GM19468 (cell line): ENCODE measurements around the gene BEND3.
A peak's percentile ranks its signal among the peaks of the same experiment; 100 is the strongest.
"Not testable (repeated sequence)": the region's sequence is repeated elsewhere in the genome, so short reads cannot be mapped to it uniquely, and the experiment has no call there.

Source experiments
- ATAC-seq: cut with Tn5 transposase; IDR thresholded peaks from one replicate; pipeline ENCODE4 v1.9.1; 2021; ENCODE audit warnings: mild to moderate bottlenecking, moderate library complexity, moderate number of reproducible peaks; ENCODE audit not compliant: unreplicated experiment; ENCODE audit errors: extremely low read depth

BEND3 gene

DNA sequence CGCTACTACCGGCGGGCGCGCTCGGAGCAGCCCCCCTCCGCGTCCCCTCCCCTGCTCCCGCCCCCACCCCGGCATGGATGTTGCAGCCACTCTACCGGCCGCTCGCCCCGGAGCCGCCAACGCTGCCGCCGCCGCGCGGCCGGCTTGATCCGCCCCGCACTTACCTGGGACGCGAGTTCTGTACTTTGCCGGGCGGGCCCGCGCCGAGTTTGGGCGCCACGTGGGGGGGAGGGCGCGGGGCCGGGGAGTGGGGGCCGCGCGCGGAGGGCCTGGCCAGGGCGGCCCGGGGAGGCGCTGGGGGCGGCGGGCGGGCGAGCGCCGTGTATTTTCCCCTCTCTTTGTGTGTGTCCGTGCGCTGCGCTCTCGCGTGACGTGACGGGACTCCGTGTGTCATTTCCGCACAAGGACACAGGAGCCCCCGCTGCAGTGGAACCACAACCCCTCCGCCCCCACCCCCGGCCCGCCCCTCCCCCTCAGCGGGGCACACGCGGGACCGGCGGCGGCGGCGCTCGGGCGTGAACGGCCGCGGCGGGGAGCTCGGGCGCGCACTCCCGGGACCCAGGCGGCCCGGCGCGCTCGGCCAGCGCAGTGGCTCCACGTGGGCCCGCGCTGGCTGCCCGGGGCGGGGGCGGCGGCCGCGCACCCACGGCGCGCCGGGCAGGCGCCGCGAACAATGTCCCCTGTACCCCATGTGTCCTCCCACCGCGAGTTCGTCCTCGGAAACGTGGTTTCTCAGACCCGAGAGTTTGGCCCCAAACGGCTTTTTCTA lies at the start of gene BEND3:
Gene BEND3 (minus strand): TSS at position 590 of the 769 bp plus-strand sequence. CDS start 16,230 bp downstream, outside the sequence.
- ATAC-seq, result no peak

DNA sequence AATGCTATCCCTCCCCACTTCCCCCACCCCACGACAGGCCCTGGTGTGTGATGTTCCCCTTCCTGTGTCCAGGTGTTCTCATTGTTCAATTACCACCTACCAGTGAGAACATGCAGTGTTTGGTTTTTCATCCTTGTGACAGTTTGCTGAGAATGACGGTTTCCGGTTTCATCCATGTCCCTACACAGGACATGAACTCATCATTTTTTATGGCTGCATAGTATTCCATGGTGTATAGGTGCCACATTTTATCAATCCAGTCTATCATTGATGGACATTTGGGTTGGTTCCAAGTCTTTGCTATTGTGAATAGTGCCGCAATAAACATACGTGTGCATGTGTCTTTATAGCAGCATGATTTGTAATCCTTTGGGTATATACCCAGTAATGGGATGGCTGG lies 49.0 kb upstream of the BEND3 start:
- ATAC-seq, result not testable (repeated sequence)

- ATAC-seq, result no peak
Observed at GRCh38 chr6:107161521-107161920, 46.2 kb upstream of the BEND3 start.

DNA sequence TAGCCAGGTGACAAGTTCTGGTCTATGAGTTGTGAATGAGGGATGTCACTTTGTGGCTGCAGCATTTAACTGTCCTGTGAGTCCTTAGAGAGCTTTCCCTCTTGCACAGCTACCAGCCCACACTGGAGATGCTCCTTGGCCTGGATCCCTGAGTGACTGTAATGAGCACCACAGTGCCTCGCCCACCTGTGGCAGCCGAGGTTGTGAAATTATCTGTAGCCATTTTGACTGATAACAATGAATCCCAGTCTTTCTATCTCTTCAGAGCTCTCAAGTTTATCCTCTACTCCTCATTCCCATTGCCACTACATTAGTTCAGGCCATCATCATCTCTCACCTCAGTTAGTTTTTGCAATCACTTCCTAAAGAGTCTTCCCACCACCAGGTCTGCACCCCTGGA lies 41.3 kb upstream of the BEND3 start:
- ATAC-seq, result no peak

GRCh38 chr6:107154801-107155160 lies 39.5 kb upstream of the BEND3 start:
- ATAC-seq, result no peak

- no peak for ATAC-seq
Observed at GRCh38 chr6:107154131-107154800, 39.0 kb upstream of the BEND3 start.

DNA sequence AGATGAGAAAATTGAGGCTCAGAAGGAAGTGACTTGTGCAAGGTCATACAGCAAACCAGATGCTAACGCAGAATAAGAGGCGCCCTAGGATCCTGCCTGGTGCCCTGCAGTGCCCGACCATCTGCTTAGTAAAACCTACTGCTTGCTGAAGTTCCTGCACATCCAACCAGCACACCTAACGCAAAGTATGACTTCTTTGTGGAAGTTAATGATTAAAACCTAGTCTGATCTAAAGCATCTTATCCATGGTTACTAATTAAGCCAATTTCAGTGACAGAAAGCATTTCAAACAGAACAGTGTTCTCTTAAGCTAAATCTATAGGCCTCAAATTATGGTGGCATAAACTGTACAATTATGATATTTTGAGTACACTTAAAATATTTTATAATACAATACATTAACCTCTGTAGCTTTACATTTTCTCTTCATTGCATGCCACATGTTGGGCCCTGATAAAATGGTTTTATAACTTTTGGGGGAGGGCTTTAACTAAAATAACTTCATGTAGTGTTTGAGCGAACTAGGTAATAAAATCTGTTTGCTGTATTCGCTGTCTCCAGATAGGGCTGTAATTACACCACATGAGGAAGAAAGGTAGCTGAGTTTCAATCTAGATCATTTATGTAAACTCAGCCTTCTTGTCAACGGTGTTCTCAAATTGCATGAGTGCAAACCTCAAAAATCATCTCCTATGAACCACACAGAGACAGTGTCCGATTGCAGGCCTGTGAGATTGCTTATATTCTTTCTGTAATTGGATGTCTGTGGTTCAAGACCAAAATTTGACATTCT lies 37.5 kb upstream of the BEND3 start:
- no peak for ATAC-seq

GRCh38 chr6:107144666-107145065 lies 29.4 kb upstream of the BEND3 start:
- ATAC-seq, result no peak

GRCh38 chr6:107144014-107144413 lies 28.7 kb upstream of the BEND3 start:
- ATAC-seq, result no peak

DNA sequence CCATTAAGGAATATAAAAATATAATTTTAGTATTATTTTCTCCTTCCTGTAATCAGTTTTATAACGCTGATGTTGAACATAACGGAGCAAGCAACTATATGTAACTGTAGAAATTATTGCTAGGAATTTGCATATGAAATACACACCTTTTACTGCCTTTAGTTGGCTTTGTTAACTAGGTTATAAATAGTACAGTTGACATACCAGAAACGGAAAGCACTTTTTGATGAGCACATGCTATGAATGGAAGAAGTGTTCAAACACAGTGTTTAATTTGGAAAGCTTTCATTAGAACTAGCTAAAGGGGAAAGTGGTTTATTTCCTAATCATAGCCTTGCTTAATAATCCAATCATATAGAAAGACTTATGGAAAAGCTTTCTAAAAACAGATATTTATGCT lies 25.3 kb upstream of the BEND3 start:
- no peak for ATAC-seq

- not testable (repeated sequence) for ATAC-seq
Observed at GRCh38 chr6:107136324-107136723, 21.0 kb upstream of the BEND3 start.

GRCh38 chr6:107135048-107135680 lies 19.8 kb upstream of the BEND3 start:
- ATAC-seq, result not testable (repeated sequence)

GRCh38 chr6:107132330-107132954 lies 17.1 kb upstream of the BEND3 start:
- ATAC-seq, result no peak

DNA sequence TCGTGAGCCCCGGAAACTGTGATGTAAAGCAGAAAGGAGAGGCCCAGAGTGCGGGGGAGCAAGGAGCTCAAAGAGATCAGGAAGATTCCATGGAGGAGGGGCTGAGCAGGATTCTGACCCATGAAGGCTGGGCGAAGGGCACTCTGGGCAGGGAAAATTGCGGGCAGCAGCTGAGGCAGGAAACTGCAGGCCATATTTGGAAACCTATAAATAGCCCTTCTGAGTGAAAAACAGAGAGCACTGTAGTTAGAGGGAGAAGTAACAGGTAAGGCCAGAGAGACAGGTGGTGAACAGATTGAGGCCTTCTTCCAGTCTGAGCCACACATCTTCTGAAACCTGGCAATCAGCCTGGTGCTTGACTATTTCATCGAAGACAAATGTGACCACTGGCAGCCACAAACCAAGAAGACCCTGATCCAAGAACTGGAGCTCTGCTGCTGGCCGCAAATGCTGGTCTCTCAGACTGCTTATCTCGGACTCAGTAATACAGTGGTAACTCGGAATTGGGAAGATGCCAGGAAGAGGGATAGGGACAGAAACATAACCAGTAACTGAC lies 14.1 kb upstream of the BEND3 start:
- ATAC-seq, result peak; percentile 34

DNA sequence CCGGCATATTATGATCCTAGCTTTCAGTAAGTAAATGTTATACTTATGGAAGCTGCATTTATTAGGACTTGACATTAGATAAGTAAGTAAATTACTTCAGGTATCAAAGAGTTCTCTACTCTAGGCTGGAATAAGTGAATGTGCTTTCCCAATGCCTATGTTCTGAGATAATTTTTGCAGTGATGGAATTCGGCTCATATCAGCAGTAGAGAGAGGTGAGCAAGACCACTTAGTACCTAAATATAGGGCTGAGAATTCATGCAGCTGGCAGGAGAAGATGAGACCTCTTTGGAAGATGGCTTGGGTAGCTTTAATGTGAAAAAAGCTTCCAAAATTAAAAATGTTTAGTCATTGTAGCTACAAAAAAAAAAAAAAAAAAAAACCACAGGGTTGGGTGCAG lies 13.3 kb upstream of the BEND3 start:
- no peak for ATAC-seq

- ATAC-seq, result no peak
Observed at GRCh38 chr6:107128175-107128574, 12.9 kb upstream of the BEND3 start.

DNA sequence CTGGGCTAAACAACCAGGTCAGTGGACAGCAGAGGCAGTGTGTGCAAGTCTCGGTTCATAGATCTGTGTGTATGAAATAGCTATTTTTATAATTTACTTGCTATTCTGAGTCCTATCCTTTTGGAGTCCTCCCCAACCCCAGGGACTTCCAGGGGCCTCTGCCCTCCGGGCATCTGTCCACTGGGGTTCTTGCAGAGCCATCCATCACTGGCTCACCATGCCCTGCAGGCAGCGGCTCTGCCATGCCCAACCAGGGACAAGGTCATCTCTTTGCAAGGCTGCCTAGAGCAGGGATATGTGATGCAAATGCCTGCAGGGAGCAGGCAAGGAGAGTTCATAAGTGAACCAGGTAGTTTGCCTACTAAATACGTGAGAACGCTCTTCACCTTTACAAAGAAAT lies 10.5 kb upstream of the BEND3 start:
- ATAC-seq, result no peak

DNA sequence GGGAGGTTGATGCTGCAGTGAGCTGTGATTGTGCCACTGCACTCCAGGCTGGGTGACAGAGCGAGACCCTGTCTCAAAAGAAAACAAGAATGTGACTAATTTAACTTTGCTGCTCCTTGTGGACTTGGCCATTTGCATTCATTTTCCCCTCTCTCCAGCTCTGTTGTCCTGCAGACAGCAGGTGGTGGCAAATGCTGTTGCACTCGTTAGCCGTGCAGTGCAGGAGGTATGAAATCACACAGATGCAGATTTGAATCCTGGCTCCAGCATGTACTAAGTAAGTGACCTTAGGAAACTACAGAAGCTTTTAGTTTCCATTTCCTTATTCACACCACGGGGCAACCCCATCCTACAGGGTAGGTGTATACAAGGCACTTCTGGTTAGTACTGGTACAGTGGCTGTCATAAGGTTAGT lies 9.6 kb upstream of the BEND3 start:
- no peak for ATAC-seq

DNA sequence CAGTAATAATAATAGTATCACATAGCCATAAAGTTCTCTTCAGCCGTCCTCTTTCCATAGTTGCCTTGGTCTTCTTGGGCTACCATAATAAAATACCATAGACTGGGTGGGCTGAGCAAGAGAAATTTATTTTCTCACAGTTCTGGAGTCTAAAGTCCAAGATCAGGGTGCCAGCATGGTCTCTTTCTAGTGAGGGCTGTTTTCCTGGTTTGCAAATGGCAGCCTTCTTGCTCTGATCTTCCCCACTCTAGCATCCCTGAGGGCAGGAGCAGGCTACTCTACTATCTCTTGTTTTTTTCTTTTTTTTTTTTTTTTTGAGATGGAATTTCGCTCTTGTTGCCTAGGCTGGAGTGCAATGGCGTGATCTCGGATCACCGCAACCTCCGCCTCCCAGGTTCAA lies 8.2 kb upstream of the BEND3 start:
- ATAC-seq, result no peak

DNA sequence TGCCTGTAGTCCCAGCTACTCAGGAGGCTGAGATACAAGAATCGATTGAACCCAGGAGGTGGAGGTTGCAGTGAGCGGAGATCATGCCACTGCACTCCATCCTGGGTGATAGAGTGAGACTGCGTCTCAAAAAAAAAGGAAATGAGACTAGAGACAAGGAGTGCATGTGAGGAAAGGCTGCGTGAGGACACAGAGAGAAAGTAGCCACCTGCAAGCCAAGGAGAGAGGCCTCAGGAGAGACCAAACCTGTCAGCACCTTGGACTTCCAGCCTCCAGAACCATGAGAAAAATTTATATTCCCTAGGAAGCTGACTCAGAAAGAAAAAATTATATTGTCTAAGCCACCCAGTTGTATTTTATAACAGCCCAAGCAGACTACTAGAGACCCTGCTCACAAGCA lies 7.4 kb upstream of the BEND3 start:
- ATAC-seq, result no peak
